8988T (cell line): ENCODE data around the gene HNRNPLL.
"Not testable (repeated sequence)": the region's sequence is repeated elsewhere in the genome, so short reads cannot be mapped to it uniquely, and the experiment has no call there.

Experiments
- DNase-seq: peaks from one replicate; pipeline ENCODE4 v3.0.0; 2011

Gene HNRNPLL

GRCh38 chr2:38549851-38550250 lies 52.9 kb downstream of the HNRNPLL start:
- no peak for DNase-seq

- DNase-seq = no peak
Measured at GRCh38 chr2:38549071-38549704, 53.5 kb downstream of the HNRNPLL start.

GRCh38 chr2:38547791-38548190 lies 54.9 kb downstream of the HNRNPLL start:
- DNase-seq = no peak

- no peak for DNase-seq
Measured at GRCh38 chr2:38546585-38546984, 56.1 kb downstream of the HNRNPLL start.

- no peak for DNase-seq
Measured at GRCh38 chr2:38546064-38546463, 56.7 kb downstream of the HNRNPLL start.

GRCh38 chr2:38542248-38542631 lies 60.5 kb downstream of the HNRNPLL start:
- DNase-seq = not testable (repeated sequence)

GRCh38 chr2:38540580-38541286 lies 62.0 kb downstream of the HNRNPLL start:
- no peak for DNase-seq

- DNase-seq = no peak
Measured at GRCh38 chr2:38539086-38539485, 63.6 kb downstream of the HNRNPLL start.

GRCh38 chr2:38537937-38538525 lies 64.7 kb downstream of the HNRNPLL start:
- DNase-seq = no peak

GRCh38 chr2:38537296-38537695 lies 65.4 kb downstream of the HNRNPLL start:
- not testable (repeated sequence) for DNase-seq

- DNase-seq = peak; percentile 64
Measured at GRCh38 chr2:38535744-38536506, 66.8 kb downstream of the HNRNPLL start.

GRCh38 chr2:38535404-38535743 lies 67.4 kb downstream of the HNRNPLL start:
- DNase-seq = no peak

GRCh38 chr2:38534746-38535403 lies 67.9 kb downstream of the HNRNPLL start:
- DNase-seq = no peak

GRCh38 chr2:38533757-38534545 lies 68.8 kb downstream of the HNRNPLL start:
- no peak for DNase-seq

- no peak for DNase-seq
Measured at GRCh38 chr2:38533180-38533579, 69.5 kb downstream of the HNRNPLL start.

GRCh38 chr2:38532366-38532765 lies 70.4 kb downstream of the HNRNPLL start:
- DNase-seq = no peak

GRCh38 chr2:38529208-38529607 lies 73.5 kb downstream of the HNRNPLL start:
- DNase-seq = no peak

GRCh38 chr2:38528534-38528933 lies 74.2 kb downstream of the HNRNPLL start:
- no peak for DNase-seq

GRCh38 chr2:38528008-38528442 lies 74.7 kb downstream of the HNRNPLL start:
- peak; percentile 41 for DNase-seq

- no peak for DNase-seq
Measured at GRCh38 chr2:38527338-38528007, 75.3 kb downstream of the HNRNPLL start.

- DNase-seq = no peak
Measured at GRCh38 chr2:38526195-38526594, 76.5 kb downstream of the HNRNPLL start.

- no peak for DNase-seq
Measured at GRCh38 chr2:38524580-38524979, 78.1 kb downstream of the HNRNPLL start.
